OCI-LY1 (cell line): ENCODE data around the gene CEP131.

Source experiments
- CTCF ChIP-seq: fragments of 200-600 bp; sonication (generic), shearing (Covaris generic); IDR thresholded peaks from 2 replicates; pipeline ENCODE4 v1.5.1; 2017; ENCODE audit warnings: mild to moderate bottlenecking, antibody characterized with exemption, low read length, moderate library complexity, mixed read lengths
- EZH2 ChIP-seq: fragments of 200-600 bp; sonication (generic), shearing (Covaris generic); IDR thresholded peaks from 2 replicates; pipeline ENCODE4 v1.8.0; 2017; ENCODE audit warnings: borderline replicate concordance, mixed run types, mild to moderate bottlenecking, antibody characterized with exemption, low read length, moderate library complexity, mixed read lengths

DNA sequence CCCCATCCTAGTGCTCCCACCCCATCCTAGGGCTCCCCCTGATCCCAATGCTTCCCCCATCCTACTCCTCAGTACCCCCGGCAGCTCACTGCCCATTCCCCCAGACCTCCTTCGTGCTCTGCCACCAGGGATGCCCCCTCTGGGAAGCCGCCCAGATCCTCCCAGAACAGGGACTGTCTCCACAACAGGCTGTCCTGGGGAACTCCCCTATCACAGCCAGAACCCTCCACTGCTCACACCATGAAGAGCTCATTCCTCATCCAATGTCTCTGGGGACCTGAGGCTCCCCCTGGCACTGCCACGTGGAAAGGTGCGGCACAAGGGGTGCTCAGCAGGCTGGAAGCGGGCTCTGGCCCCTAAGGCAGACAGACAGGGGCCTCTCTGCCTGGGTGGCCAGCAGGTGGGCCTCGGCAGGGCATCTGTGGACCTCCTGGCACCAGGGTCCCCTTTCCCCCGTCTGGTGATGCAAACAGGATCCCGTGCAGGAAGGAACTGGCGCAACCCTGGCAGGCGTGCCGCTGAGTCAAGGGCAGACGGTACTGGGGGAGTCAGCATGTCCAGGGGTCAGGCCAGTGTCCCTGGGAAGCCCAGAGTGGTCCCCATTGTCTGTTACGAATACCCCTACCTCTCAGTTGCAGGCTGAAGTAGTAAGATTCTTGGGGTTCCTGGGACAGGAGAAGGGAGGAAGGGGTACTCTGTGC is 72.2 kb downstream of the CEP131 start:
- TF ChIP-seq CTCF, result no peak
- TF ChIP-seq EZH2, result no peak
